ENCODE data around the gene FBXW4.

DNA sequence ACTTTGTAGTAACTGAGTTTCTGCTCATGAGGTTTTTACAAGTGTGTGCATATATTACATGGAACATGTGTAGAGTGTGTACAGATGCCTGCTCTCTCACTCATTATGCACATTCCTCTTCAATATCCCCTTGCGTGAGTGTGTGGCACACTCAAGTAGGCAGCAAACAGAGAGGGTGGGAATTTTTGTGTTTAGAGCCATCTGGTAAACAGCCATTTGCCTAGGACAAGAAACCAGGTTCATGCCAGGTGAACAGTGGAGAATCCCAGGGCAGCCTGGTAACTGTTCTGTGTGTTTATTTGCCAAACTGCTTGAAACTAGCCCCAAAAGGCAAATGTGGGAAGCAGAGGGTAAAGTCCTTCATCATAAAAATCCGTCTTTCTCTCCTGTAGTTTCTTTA, 19.9 kb downstream of the FBXW4 start:
- no peak for TF ChIP-seq TEAD4 (IDR thresholded peaks at IDR 0.05; ENCODE audit: low read depth, low read length)
- TF ChIP-seq, protein P1, sequence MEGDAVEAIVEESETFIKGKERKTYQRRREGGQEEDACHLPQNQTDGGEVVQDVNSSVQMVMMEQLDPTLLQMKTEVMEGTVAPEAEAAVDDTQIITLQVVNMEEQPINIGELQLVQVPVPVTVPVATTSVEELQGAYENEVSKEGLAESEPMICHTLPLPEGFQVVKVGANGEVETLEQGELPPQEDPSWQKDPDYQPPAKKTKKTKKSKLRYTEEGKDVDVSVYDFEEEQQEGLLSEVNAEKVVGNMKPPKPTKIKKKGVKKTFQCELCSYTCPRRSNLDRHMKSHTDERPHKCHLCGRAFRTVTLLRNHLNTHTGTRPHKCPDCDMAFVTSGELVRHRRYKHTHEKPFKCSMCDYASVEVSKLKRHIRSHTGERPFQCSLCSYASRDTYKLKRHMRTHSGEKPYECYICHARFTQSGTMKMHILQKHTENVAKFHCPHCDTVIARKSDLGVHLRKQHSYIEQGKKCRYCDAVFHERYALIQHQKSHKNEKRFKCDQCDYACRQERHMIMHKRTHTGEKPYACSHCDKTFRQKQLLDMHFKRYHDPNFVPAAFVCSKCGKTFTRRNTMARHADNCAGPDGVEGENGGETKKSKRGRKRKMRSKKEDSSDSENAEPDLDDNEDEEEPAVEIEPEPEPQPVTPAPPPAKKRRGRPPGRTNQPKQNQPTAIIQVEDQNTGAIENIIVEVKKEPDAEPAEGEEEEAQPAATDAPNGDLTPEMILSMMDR (IDR thresholded peaks at IDR 0.05; ENCODE audit: control extremely low read depth in 1 of 3, insufficient read depth in 1 of 3, low read depth in 1 of 3, low read length in 3 of 3): no peak
- no peak for TF ChIP-seq EZH2 (IDR thresholded peaks at IDR 0.05; ENCODE audit: low read depth, low read length, severe bottlenecking)
- no peak for TF ChIP-seq JUND (IDR thresholded peaks at IDR 0.05; ENCODE audit: low read length)
- TF ChIP-seq MAFK (IDR thresholded peaks at IDR 0.05; ENCODE audit: low read depth, low read length): no peak

Measured in H1 (cell line).